ENCODE data around the gene NDUFAF8.

The NDUFAF8 gene

GRCh38 chr17:81257533-81257932 lies 18.4 kb downstream of the NDUFAF8 start:
- no peak for TF ChIP-seq CTCF (IDR thresholded peaks at IDR 0.05; ENCODE audit: insufficient read depth, low read length, poor library complexity, severe bottlenecking)
- Histone ChIP-seq H3K36me3 (ENCODE audit: control insufficient read depth, insufficient read depth, low read length) (peaks cover 49% of the 10 kb centered on the region), H3K4me3 (replicated peaks; ENCODE audit: low read depth, low read length) (no peak overlapping the region), H3K27me3 (replicated peaks; ENCODE audit: control insufficient read depth, insufficient read depth, low read length) (no peaks in the 10 kb centered on the region)
- no peak for DNase-seq (ENCODE audit: extremely low read depth, insufficient read length)

- DNase-seq (ENCODE audit: extremely low read depth, insufficient read length) = no peak
- TF ChIP-seq CTCF (IDR thresholded peaks at IDR 0.05; ENCODE audit: insufficient read depth, low read length, poor library complexity, severe bottlenecking) = no peak
- H3K4me3 ChIP-seq (replicated peaks; ENCODE audit: low read depth, low read length) = no peak overlapping the region
- no peaks in the 10 kb centered on the region for H3K27me3 ChIP-seq (replicated peaks; ENCODE audit: control insufficient read depth, insufficient read depth, low read length)
- H3K36me3 ChIP-seq (ENCODE audit: control insufficient read depth, insufficient read depth, low read length) = peaks cover 46% of the 10 kb centered on the region
Measured at GRCh38 chr17:81258292-81258691, 19.2 kb downstream of the NDUFAF8 start.

- no peak for DNase-seq (ENCODE audit: extremely low read depth, insufficient read length)
- H3K36me3 ChIP-seq (ENCODE audit: control insufficient read depth, insufficient read depth, low read length) = peaks cover 51% of the 10 kb centered on the region
- H3K27me3 ChIP-seq (replicated peaks; ENCODE audit: control insufficient read depth, insufficient read depth, low read length) = no peaks in the 10 kb centered on the region
- no peak overlapping the region for H3K4me3 ChIP-seq (replicated peaks; ENCODE audit: low read depth, low read length)
- TF ChIP-seq CTCF (IDR thresholded peaks at IDR 0.05; ENCODE audit: insufficient read depth, low read length, poor library complexity, severe bottlenecking) = no peak
Measured at GRCh38 chr17:81259058-81259605, 20.0 kb downstream of the NDUFAF8 start.

- peaks cover 55% of the 10 kb centered on the region for H3K36me3 ChIP-seq (ENCODE audit: control insufficient read depth, insufficient read depth, low read length)
- H3K4me3 ChIP-seq (replicated peaks; ENCODE audit: low read depth, low read length) = no peak overlapping the region
- DNase-seq (ENCODE audit: extremely low read depth, insufficient read length) = no peak
- H3K27me3 ChIP-seq (replicated peaks; ENCODE audit: control insufficient read depth, insufficient read depth, low read length) = no peaks in the 10 kb centered on the region
- TF ChIP-seq CTCF (IDR thresholded peaks at IDR 0.05; ENCODE audit: insufficient read depth, low read length, poor library complexity, severe bottlenecking) = no peak
Measured at GRCh38 chr17:81260171-81260570, 21.1 kb downstream of the NDUFAF8 start.

GRCh38 chr17:81260641-81261040 lies 21.5 kb downstream of the NDUFAF8 start:
- DNase-seq (ENCODE audit: extremely low read depth, insufficient read length) = no peak
- H3K27me3 ChIP-seq (replicated peaks; ENCODE audit: control insufficient read depth, insufficient read depth, low read length) = no peaks in the 10 kb centered on the region
- H3K36me3 ChIP-seq (ENCODE audit: control insufficient read depth, insufficient read depth, low read length) = peaks cover 55% of the 10 kb centered on the region
- no peak overlapping the region for H3K4me3 ChIP-seq (replicated peaks; ENCODE audit: low read depth, low read length)
- no peak for TF ChIP-seq CTCF (IDR thresholded peaks at IDR 0.05; ENCODE audit: insufficient read depth, low read length, poor library complexity, severe bottlenecking)

GRCh38 chr17:81261096-81261495 lies 22.0 kb downstream of the NDUFAF8 start:
- H3K4me3 ChIP-seq (replicated peaks; ENCODE audit: low read depth, low read length) = no peak overlapping the region

More at GRCh38 chr17:81261096-81261495, 22.0 kb downstream of the NDUFAF8 start:
- DNase-seq (ENCODE audit: extremely low read depth, insufficient read length) = no peak
- H3K36me3 ChIP-seq (ENCODE audit: control insufficient read depth, insufficient read depth, low read length) = peaks cover 58% of the 10 kb centered on the region
- no peaks in the 10 kb centered on the region for H3K27me3 ChIP-seq (replicated peaks; ENCODE audit: control insufficient read depth, insufficient read depth, low read length)
- no peak for TF ChIP-seq CTCF (IDR thresholded peaks at IDR 0.05; ENCODE audit: insufficient read depth, low read length, poor library complexity, severe bottlenecking)

Measured in GM06990 (cell line).